ENCODE results near the gene DRC3. TPM values are rescaled to one million over a fixed set of nuclear protein-coding genes. Genes with fewer than 3 reads are reported as not detected.
A peak's percentile ranks its signal among the peaks of the same experiment; 100 is the strongest.

The DRC3 gene
- total RNA-seq, 1 experiment from 2014 or later = 2.3 TPM

GRCh38 chr17:18004345-18004744 is 31.7 kb downstream of the DRC3 start:
- Mint-ChIP-seq H3K9me3 (ENCODE audit: unreplicated experiment) (no peaks in the 10 kb centered on the region), H3K4me3 (ENCODE audit: unreplicated experiment) (no peak overlapping the region), H3K27me3 (ENCODE audit: insufficient read depth, unreplicated experiment) (no peaks in the 10 kb centered on the region), H3K36me3 (ENCODE audit: insufficient read depth, unreplicated experiment) (no peaks in the 10 kb centered on the region), H3K4me1 (ENCODE audit: insufficient read depth, unreplicated experiment) (no peaks in the 10 kb centered on the region), H3K27ac (ENCODE audit: low read depth, unreplicated experiment) (no peak overlapping the region)
- TF ChIP-seq CTCF (IDR thresholded peaks at IDR 0.05; ENCODE audit: unreplicated experiment) = no peak
- POLR2A ChIA-PET = interaction anchor here (1.5 kb wide), 1 partner anchor 32 kb away, joined by 3 read pairs; the partner anchor contains the start of genes DRC3 and TOM1L2
- CTCF ChIA-PET = interaction anchor here (0.6 kb wide), 2 partner anchors 977 to 1552 kb away, joined by 3 read pairs; no protein-coding TSS in a partner anchor
- intact Hi-C loops (cut with micrococcal nuclease) = no loop called here
- BruUV-seq (replicated peaks) = no TSS peak
- DNase-seq (ENCODE audit: unreplicated experiment) = no peak

DNA sequence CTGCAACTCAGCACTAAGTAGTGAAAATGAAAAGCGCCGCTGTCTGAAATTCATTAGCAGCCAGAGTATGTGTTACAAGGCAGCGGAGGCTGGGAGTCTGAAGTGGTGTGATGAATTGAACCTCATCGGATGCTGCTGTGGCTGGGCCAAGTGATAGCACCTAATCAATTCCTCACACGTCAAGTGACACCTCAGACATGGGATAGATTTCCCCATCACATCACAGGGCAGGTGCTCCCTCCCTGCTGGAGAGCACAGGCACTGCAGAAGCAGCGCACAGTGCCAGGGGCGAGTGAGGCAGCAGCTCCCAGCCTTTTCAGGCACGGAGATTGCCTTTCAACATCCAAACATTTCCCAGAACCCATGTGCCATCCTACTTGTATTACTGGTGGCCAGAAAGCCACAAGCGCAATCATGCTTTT is 32.2 kb downstream of the DRC3 start:
- Mint-ChIP-seq H3K27me3 (ENCODE audit: insufficient read depth, unreplicated experiment) (no peaks in the 10 kb centered on the region), H3K9me3 (ENCODE audit: unreplicated experiment) (no peaks in the 10 kb centered on the region), H3K36me3 (ENCODE audit: insufficient read depth, unreplicated experiment) (no peaks in the 10 kb centered on the region), H3K4me1 (ENCODE audit: insufficient read depth, unreplicated experiment) (no peaks in the 10 kb centered on the region), H3K4me3 (ENCODE audit: unreplicated experiment) (no peak overlapping the region), H3K27ac (ENCODE audit: low read depth, unreplicated experiment) (no peak overlapping the region)
- ChIA-PET POLR2A (no interaction called here), CTCF (no interaction called here)
- TF ChIP-seq CTCF (IDR thresholded peaks at IDR 0.05; ENCODE audit: unreplicated experiment) = peak; percentile 29
- no TSS peak for BruUV-seq (replicated peaks)
- intact Hi-C loops (cut with micrococcal nuclease) = no loop called here
- no peak for DNase-seq (ENCODE audit: unreplicated experiment)

GRCh38 chr17:18005496-18005895 is 32.8 kb downstream of the DRC3 start:
- no peaks in the 10 kb centered on the region for H3K9me3 Mint-ChIP-seq (ENCODE audit: unreplicated experiment)
- POLR2A ChIA-PET = no interaction called here

More at GRCh38 chr17:18005496-18005895, 32.8 kb downstream of the DRC3 start:
- Mint-ChIP-seq H3K27me3 (ENCODE audit: insufficient read depth, unreplicated experiment) (no peaks in the 10 kb centered on the region), H3K4me3 (ENCODE audit: unreplicated experiment) (no peak overlapping the region), H3K27ac (ENCODE audit: low read depth, unreplicated experiment) (no peak overlapping the region), H3K4me1 (ENCODE audit: insufficient read depth, unreplicated experiment) (no peaks in the 10 kb centered on the region), H3K36me3 (ENCODE audit: insufficient read depth, unreplicated experiment) (peaks cover 5% of the 10 kb centered on the region)
- CTCF ChIA-PET = no interaction called here
- TF ChIP-seq CTCF (IDR thresholded peaks at IDR 0.05; ENCODE audit: unreplicated experiment) = no peak
- no TSS peak for BruUV-seq (replicated peaks)
- intact Hi-C loops (cut with micrococcal nuclease) = no loop called here
- DNase-seq (ENCODE audit: unreplicated experiment) = no peak

Data from MCF 10A (cell line).